ENCODE data around the gene DCAF4.

Gene DCAF4

GRCh38 chr14:72894623-72895378 lies 31.5 kb upstream of the DCAF4 start:
- DNase-seq = no peak

- DNase-seq = no peak
Observed at GRCh38 chr14:72898448-72898847, 27.8 kb upstream of the DCAF4 start.

- no peak for DNase-seq
Observed at GRCh38 chr14:72901361-72901760, 24.9 kb upstream of the DCAF4 start.

GRCh38 chr14:72902801-72903530 lies 23.3 kb upstream of the DCAF4 start:
- DNase-seq = no peak

- no peak for DNase-seq
Observed at GRCh38 chr14:72903716-72904115, 22.5 kb upstream of the DCAF4 start.

- DNase-seq = no peak
Observed at GRCh38 chr14:72904218-72904617, 22.0 kb upstream of the DCAF4 start.

GRCh38 chr14:72904840-72905561 lies 21.3 kb upstream of the DCAF4 start:
- DNase-seq = no peak

- DNase-seq = no peak
Observed at GRCh38 chr14:72906316-72906715, 19.9 kb upstream of the DCAF4 start.

- DNase-seq = no peak
Observed at GRCh38 chr14:72906879-72907278, 19.4 kb upstream of the DCAF4 start.

GRCh38 chr14:72907886-72908285 lies 18.4 kb upstream of the DCAF4 start:
- no peak for DNase-seq

GRCh38 chr14:72909163-72909562 lies 17.1 kb upstream of the DCAF4 start:
- no peak for DNase-seq

GRCh38 chr14:72913809-72914208 lies 12.5 kb upstream of the DCAF4 start:
- no peak for DNase-seq

- no peak for DNase-seq
Observed at GRCh38 chr14:72916174-72916573, 10.1 kb upstream of the DCAF4 start.

GRCh38 chr14:72917094-72917802 lies 9.0 kb upstream of the DCAF4 start:
- no peak for DNase-seq

GRCh38 chr14:72920008-72920407 lies 6.3 kb upstream of the DCAF4 start:
- no peak for DNase-seq

GRCh38 chr14:72921396-72921795 lies 4.9 kb upstream of the DCAF4 start:
- DNase-seq = no peak

- DNase-seq = no peak
Observed at GRCh38 chr14:72924337-72924736, 1.9 kb upstream of the DCAF4 start.

GRCh38 chr14:72925171-72925759 lies 999 bp upstream of the DCAF4 start:
- DNase-seq = no peak

GRCh38 chr14:72925815-72926291 lies 411 bp upstream of the DCAF4 start:
- DNase-seq = no peak

- no peak for DNase-seq
Observed at GRCh38 chr14:72928872-72929271, 2.6 kb downstream of the DCAF4 start.

- no peak for DNase-seq
Observed at GRCh38 chr14:72929316-72930080, 3.2 kb downstream of the DCAF4 start.

- no peak for DNase-seq
Observed at GRCh38 chr14:72932893-72933292, 6.6 kb downstream of the DCAF4 start.
